Caco-2 (cell line): ENCODE data around the gene ESR2. TPM values are rescaled to one million over a fixed set of nuclear protein-coding genes. Genes with fewer than 3 reads are reported as not detected.
"Not testable (repeated sequence)": the region's sequence is repeated elsewhere in the genome, so short reads cannot be mapped to it uniquely, and the experiment has no call there.

ENCODE experiments used
- BruUV-seq: library from RNA; stranded (reverse); fragments of 400-500 nt; replicated peaks from 2 replicates; lab custom pipeline; 2021; lab: Mats Ljungman, UMichigan
- CTCF ChIA-PET: fragments of 300-600 bp; sonication (Branson Sonifier 250); formaldehyde crosslinking; loops from one replicate; lab custom pipeline; 2022; ENCODE audit warnings: antibody characterized with exemption; lab: Charles Lee
- POLR2A ChIA-PET: fragments of 300-600 bp; sonication (Branson Sonifier 250); formaldehyde crosslinking; loops from one replicate; lab custom pipeline; 2022; ENCODE audit warnings: antibody characterized with exemption; lab: Charles Lee
- DNase-seq, 2 experiments: peaks; one replicate each; pipeline versions ENCODE4 v3.0.0 to v3.0.0-alpha.2; 2020 to 2022
- H3K27me3 ChIP-seq: replicated peaks from 2 replicates; pipeline ENCODE4 v1.6.0; 2011; ENCODE audit warnings: low read length; ENCODE audit not compliant: control insufficient read depth, insufficient read depth
- H3K36me3 ChIP-seq: 2 replicates; pipeline ENCODE4 v1.5.1; 2011; ENCODE audit warnings: low read length; ENCODE audit not compliant: control insufficient read depth, insufficient read depth
- H3K4me1 ChIP-seq: fragments of 250-450 bp; sonication (Bioruptor Pico); 2 replicates; pipeline ENCODE4 v1.5.1; 2020; ENCODE audit warnings: mild to moderate bottlenecking
- H3K4me3 ChIP-seq: 2 replicates; pipeline ENCODE4 v1.5.1; 2011; ENCODE audit warnings: low read depth, mild to moderate bottlenecking, control low read depth, low read length
- H3K9me3 ChIP-seq: fragments of 250-450 bp; sonication (Bioruptor Pico); 2 replicates; pipeline ENCODE4 v1.5.1; 2020; ENCODE audit warnings: mild to moderate bottlenecking, moderate library complexity
- H3K27ac Mint-ChIP-seq: one replicate; pipeline ENCODE4 v1.8.0; 2022; ENCODE audit warnings: mixed read lengths; ENCODE audit not compliant: unreplicated experiment
- H3K27me3 Mint-ChIP-seq: one replicate; pipeline ENCODE4 v1.8.0; 2022; ENCODE audit warnings: mixed read lengths; ENCODE audit not compliant: insufficient read depth, unreplicated experiment
- H3K36me3 Mint-ChIP-seq: one replicate; pipeline ENCODE4 v1.8.0; 2022; ENCODE audit warnings: mild to moderate bottlenecking, mixed read lengths; ENCODE audit not compliant: insufficient read depth, unreplicated experiment
- H3K4me1 Mint-ChIP-seq: one replicate; pipeline ENCODE4 v1.8.0; 2022; ENCODE audit warnings: low read depth, mixed read lengths; ENCODE audit not compliant: unreplicated experiment
- H3K4me3 Mint-ChIP-seq: one replicate; pipeline ENCODE4 v1.8.0; 2022; ENCODE audit warnings: mild to moderate bottlenecking, moderate library complexity, mixed read lengths; ENCODE audit not compliant: unreplicated experiment
- H3K9me3 Mint-ChIP-seq: one replicate; pipeline ENCODE4 v1.8.0; 2022; ENCODE audit warnings: mixed read lengths; ENCODE audit not compliant: unreplicated experiment
- CTCF ChIP-seq, 2 experiments: fragments of 200-600 bp in 1 of 2; IDR thresholded peaks; 1 replicate in 1 of 2; 2 replicates in 1 of 2; pipeline versions ENCODE4 v1.5.1 to v1.8.0; 2011 to 2022; ENCODE audit warnings: antibody characterized with exemption in 1 of 2, control low read depth in 1 of 2, inconsistent platforms in 1 of 2, low read depth in 1 of 2, low read length in 1 of 2, mild to moderate bottlenecking in 1 of 2, moderate library complexity in 1 of 2; ENCODE audit not compliant: insufficient read depth in 1 of 2, severe bottlenecking in 1 of 2, unreplicated experiment in 1 of 2
- intact Hi-C: fragments of 100-400 bp; cut with micrococcal nuclease; formaldehyde crosslinking; loops from one replicate; pipeline ENCODE4 v1.10.0; 2022; ENCODE audit not compliant: unreplicated experiment
- total RNA-seq: library from RNA; stranded (reverse); gene quantifications from 2 replicates; pipeline ENCODE4 v1.2.3, GENCODE V29; 2022

The ESR2 gene
- total RNA-seq, 1 experiment from 2014 or later = 0.23 TPM

GRCh38 chr14:64045091-64045490, 249.1 kb downstream of the ESR2 start:
- no peaks in the 10 kb centered on the region for H3K27me3 ChIP-seq
- no peak overlapping the region for H3K27ac Mint-ChIP-seq
- ChIA-PET CTCF (no interaction called here), POLR2A (no interaction called here)
- DNase-seq = no peak
- H3K36me3 ChIP-seq = no peaks in the 10 kb centered on the region
- intact Hi-C loops = no loop called here
- no peak for TF ChIP-seq CTCF (IDR thresholded peaks at IDR 0.05; ENCODE audit: insufficient read depth in 1 of 2, low read depth in 1 of 2, low read length in 1 of 2, severe bottlenecking in 1 of 2, unreplicated experiment in 1 of 2)
- no peak overlapping the region for H3K4me3 ChIP-seq
- H3K36me3 Mint-ChIP-seq = peaks cover 8% of the 10 kb centered on the region
- BruUV-seq = no TSS peak
- no peak overlapping the region for H3K4me3 Mint-ChIP-seq
- peaks cover 10% of the 10 kb centered on the region for H3K9me3 Mint-ChIP-seq
- H3K4me1 ChIP-seq = no peaks in the 10 kb centered on the region
- no peaks in the 10 kb centered on the region for H3K9me3 ChIP-seq
- H3K4me1 Mint-ChIP-seq = no peaks in the 10 kb centered on the region
- no peaks in the 10 kb centered on the region for H3K27me3 Mint-ChIP-seq

- H3K9me3 ChIP-seq, H3K27me3 Mint-ChIP-seq, H3K4me1 Mint-ChIP-seq, CTCF ChIA-PET, intact Hi-C loops, POLR2A ChIA-PET, H3K36me3 Mint-ChIP-seq, DNase-seq, H3K4me3 Mint-ChIP-seq, H3K4me1 ChIP-seq, H3K36me3 ChIP-seq, H3K4me3 ChIP-seq, H3K27ac Mint-ChIP-seq, H3K27me3 ChIP-seq, BruUV-seq: not testable (repeated sequence)
- peaks cover 10% of the 10 kb centered on the region for H3K9me3 Mint-ChIP-seq
Observed at GRCh38 chr14:64043296-64043695, 250.9 kb downstream of the ESR2 start.

- CTCF ChIA-PET = no interaction called here
- POLR2A ChIA-PET = no interaction called here
- Mint-ChIP-seq H3K4me3 (no peak overlapping the region), H3K27ac (no peak overlapping the region), H3K36me3 (peaks cover 17% of the 10 kb centered on the region), H3K27me3 (no peaks in the 10 kb centered on the region), H3K9me3 (peaks cover 10% of the 10 kb centered on the region), H3K4me1 (no peaks in the 10 kb centered on the region)
- TF ChIP-seq CTCF (IDR thresholded peaks at IDR 0.05; ENCODE audit: insufficient read depth in 1 of 2, low read depth in 1 of 2, low read length in 1 of 2, severe bottlenecking in 1 of 2, unreplicated experiment in 1 of 2) = no peak
- intact Hi-C loops = no loop called here
- no TSS peak for BruUV-seq
- Histone ChIP-seq H3K4me1 (no peaks in the 10 kb centered on the region), H3K27me3 (no peaks in the 10 kb centered on the region), H3K4me3 (no peak overlapping the region), H3K9me3 (no peaks in the 10 kb centered on the region), H3K36me3 (no peaks in the 10 kb centered on the region)
- no peak for DNase-seq
Observed at GRCh38 chr14:64040044-64040443, 254.1 kb downstream of the ESR2 start.
